Heart left ventricle (tissue), 16 donors: ENCODE results near the gene MYOF. TPM values are rescaled to one million over a fixed set of nuclear protein-coding genes. Genes with fewer than 3 reads are reported as not detected.
A peak's percentile ranks its signal among the peaks of the same experiment; 100 is the strongest.

Experiments used
- ATAC-seq, 4 donors: fragments of 200-7000 bp; cut with Tn5 transposase; one replicate each; pipeline ENCODE4 v1.9.1; 2020 to 2022; ENCODE audit warnings: moderate library complexity in 4 of 4, mild to moderate bottlenecking in 3 of 4, moderate number of reproducible peaks in 1 of 4
- DNase-seq, 5 donors: peaks; one replicate each; pipeline ENCODE4 v3.0.0-alpha.2; 2020
- H3K27ac ChIP-seq, 12 donors: fragments of 200-600 bp; sonication (generic) in 4 of 12; one replicate each; pipeline versions ENCODE4 v1.5.0 to v1.8.0; 2016 to 2022; ENCODE audit warnings: mild to moderate bottlenecking in 2 of 12
- H3K27me3 ChIP-seq, 9 donors: fragments of 200-600 bp; sonication (generic) in 2 of 9; one replicate each; pipeline versions ENCODE4 v1.5.1 to v1.8.0; 2016 to 2022; ENCODE audit warnings: mild to moderate bottlenecking in 3 of 9
- H3K36me3 ChIP-seq, 9 donors: fragments of 200-600 bp; sonication (generic) in 2 of 9; one replicate each; pipeline versions ENCODE4 v1.5.0 to v1.8.0; 2018 to 2022; ENCODE audit warnings: mild to moderate bottlenecking in 2 of 9
- H3K4me1 ChIP-seq, 12 donors: fragments of 200-600 bp; sonication (generic) in 4 of 12; one replicate each; pipeline versions ENCODE4 v1.5.0 to v1.8.0; 2016 to 2022; ENCODE audit warnings: mild to moderate bottlenecking in 3 of 12
- H3K4me3 ChIP-seq, 12 donors: fragments of 200-600 bp; sonication (generic) in 4 of 12; one replicate each; pipeline versions ENCODE4 v1.5.0 to v1.8.0; 2017 to 2022; ENCODE audit warnings: mild to moderate bottlenecking in 9 of 12, moderate library complexity in 4 of 12
- H3K9me3 ChIP-seq, 12 donors: fragments of 200-600 bp; sonication (generic) in 4 of 12; one replicate each; pipeline versions ENCODE4 v1.5.0 to v1.8.0; 2016 to 2022; ENCODE audit warnings: mild to moderate bottlenecking in 1 of 12
- POLR2A ChIP-seq, 2 donors: fragments of 450-650 bp; IDR thresholded peaks; one replicate each; pipeline ENCODE4 v1.6.1; 2017; ENCODE audit warnings: antibody characterized with exemption in 2 of 2, mild to moderate bottlenecking in 2 of 2, moderate library complexity in 2 of 2
- WGBS, 4 donors: extraction: QIAGEN DNeasy Blood & Tissue Kit in 2 of 4; methylation state at CpG; one replicate each; pipeline versions ENCODE4 v1.1.5 to v1.1.7; 2013 to 2018; 5-methylcytosine and 5-hydroxymethylcytosine counted together
- intact Hi-C, 10 donors: fragments of 100-400 bp; cut with DNase I; formaldehyde crosslinking; loops; one replicate each; pipeline versions ENCODE4 v1.11.1 to v1.14.2; 2022
- polyA plus RNA-seq, 2 donors: library from polyadenylated mRNA; stranded (reverse); fragments of 200-250 nt; gene quantifications; one replicate each; pipeline ENCODE4 v1.2.3, GENCODE V29; 2013
- total RNA-seq, 9 donors: library from RNA; depleted of rRNA in 2 of 9; stranded (reverse); fragments of >200 nt in 2 of 9; fragmentation: NEBNext Ultra II Directional in 3 of 9; extraction: Animal tissue kit (Norgen Biotek cat#: 25700) in 3 of 9; gene quantifications; one replicate each; pipeline versions ENCODE4 v1.1.0 to v1.2.4, GENCODE V29; 2016 to 2023
- TF ChIP-seq, protein P1 (sequence below), 12 donors: fragments of 200-600 bp; sonication (generic) in 4 of 12; IDR thresholded peaks; one replicate each; pipeline versions ENCODE4 v1.5.0 to v1.8.0; 2018 to 2022; ENCODE audit warnings: antibody characterized with exemption in 12 of 12, mild to moderate bottlenecking in 5 of 12
- donor health status: ischemic (EF 13 %, LVEDD 7.1; RV severe dilation, severe dysfunction).
- donor health status: healthy with polysubstance abuse.
- donor health status: DM: no; HTN: yes; CAD: no.
- donor health status: DM: no; HTN: no; CAD: no.
- donor health status: ischemic (EF 25% LVEDD 6.9; RV normal size, moderate dysfunction).
- donor health status: ischemic (EF 25% LVEDD 5.7; RV mildly dilated, moderate dysfunction).
- donor health status: healthy.
- donor health status: DM: yes; HTN: yes; CAD: no.
- donor health status: ischemic (EF 35%, LVEDD 5.7; RV mildly dilated, moderate dysfunction).
- donor health status: nonischemic (EF 11% LVEDD 7.7; RV severe dilation, severe dysfunction).
- donor health status: DM: yes; HTN: yes; CAD: no.
- donor health status: PGD.
- donor health status: ischemic (EF 29% LVEDD 5.4; RV normal size, mild dysfunction).
- donor health status: nonischemic (EF 23%, LVEDD 6.1; RV moderate dilation, normal function).

The MYOF gene
- total and polyA plus RNA-seq, 11 donors, result 13.2 to 64.5 (median 21.6) TPM

DNA sequence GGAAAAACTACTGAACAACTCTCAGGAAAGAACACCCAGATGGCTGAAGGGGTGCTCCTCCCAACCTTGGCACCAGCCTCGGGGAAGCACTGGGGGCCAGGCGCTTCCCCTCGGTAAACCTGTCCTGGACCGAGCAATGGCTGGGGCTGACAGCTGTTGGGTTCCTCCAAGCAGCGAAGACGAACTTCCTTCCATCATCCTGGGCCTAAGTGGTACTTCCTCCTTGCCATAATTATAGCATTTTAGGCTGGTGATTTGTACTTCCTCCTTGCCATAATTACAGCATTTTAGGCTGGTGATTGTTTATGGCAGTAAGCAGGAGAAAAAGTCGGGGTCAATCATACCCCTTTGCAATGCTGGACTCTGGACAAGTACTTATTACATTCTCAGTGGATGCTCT lies 69.3 kb downstream of the MYOF start:
- TF ChIP-seq, protein P1, sequence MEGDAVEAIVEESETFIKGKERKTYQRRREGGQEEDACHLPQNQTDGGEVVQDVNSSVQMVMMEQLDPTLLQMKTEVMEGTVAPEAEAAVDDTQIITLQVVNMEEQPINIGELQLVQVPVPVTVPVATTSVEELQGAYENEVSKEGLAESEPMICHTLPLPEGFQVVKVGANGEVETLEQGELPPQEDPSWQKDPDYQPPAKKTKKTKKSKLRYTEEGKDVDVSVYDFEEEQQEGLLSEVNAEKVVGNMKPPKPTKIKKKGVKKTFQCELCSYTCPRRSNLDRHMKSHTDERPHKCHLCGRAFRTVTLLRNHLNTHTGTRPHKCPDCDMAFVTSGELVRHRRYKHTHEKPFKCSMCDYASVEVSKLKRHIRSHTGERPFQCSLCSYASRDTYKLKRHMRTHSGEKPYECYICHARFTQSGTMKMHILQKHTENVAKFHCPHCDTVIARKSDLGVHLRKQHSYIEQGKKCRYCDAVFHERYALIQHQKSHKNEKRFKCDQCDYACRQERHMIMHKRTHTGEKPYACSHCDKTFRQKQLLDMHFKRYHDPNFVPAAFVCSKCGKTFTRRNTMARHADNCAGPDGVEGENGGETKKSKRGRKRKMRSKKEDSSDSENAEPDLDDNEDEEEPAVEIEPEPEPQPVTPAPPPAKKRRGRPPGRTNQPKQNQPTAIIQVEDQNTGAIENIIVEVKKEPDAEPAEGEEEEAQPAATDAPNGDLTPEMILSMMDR (IDR thresholded peaks at IDR 0.05), result no peak
- no peak for TF ChIP-seq POLR2A (IDR thresholded peaks at IDR 0.05)
- Histone ChIP-seq H3K4me1 (peaks cover 0 to 41% (median 15%) of the 10 kb centered on the region in 12 donors), H3K27me3 (no peaks in the 10 kb centered on the region), H3K27ac (peak overlapping the region in 9 of 12 donors; percentile 2 to 86 (median 26)), H3K9me3 (no peaks in the 10 kb centered on the region), H3K36me3 (peaks cover 0 to 24% (median 11%) of the 10 kb centered on the region in 9 donors), H3K4me3 (no peak overlapping the region)
- ATAC-seq, result no peak
- WGBS, 4 donors, result 40 to 71% (median 53%) methylated on average over 7 of the region's 7 CpGs
- intact Hi-C loops, result no loop called here
- DNase-seq, result no peak

DNA sequence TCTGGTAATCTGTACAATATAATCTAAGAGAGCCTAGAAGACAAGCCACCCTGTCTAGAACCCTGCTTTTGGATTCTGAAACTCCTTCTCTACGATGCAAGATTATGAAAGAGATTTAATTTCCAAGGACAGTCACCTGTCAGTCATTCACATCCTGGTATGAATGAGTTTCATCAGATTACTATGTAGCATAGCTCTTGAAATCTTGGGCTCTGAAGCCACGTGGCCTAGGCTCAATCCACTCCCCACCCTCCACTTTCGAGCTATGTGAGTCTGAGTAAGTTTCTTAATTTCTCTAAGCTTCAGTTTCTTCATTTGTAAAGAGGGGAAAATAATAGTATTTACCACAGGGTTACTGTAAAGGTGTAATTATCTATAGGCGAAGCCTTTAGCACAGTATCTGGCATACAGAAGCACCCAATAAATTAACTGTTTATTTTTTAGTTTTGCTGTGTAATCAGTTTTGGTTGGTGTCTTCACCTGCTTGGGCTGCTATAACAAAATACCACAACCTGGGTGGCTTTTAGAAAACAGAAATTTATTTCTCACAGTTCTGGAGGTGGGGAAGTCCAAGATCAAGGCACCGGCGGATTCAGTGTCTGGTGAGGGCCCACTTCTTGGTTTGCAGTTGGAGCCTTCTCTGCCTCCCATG lies 71.3 kb downstream of the MYOF start:
- no peak for ATAC-seq
- peaks cover 0 to 30% (median 13%) of the 10 kb centered on the region in 12 donors for H3K4me1 ChIP-seq
- no peak for TF ChIP-seq POLR2A (IDR thresholded peaks at IDR 0.05)
- TF ChIP-seq, protein P1 (IDR thresholded peaks at IDR 0.05), result no peak

DNA sequence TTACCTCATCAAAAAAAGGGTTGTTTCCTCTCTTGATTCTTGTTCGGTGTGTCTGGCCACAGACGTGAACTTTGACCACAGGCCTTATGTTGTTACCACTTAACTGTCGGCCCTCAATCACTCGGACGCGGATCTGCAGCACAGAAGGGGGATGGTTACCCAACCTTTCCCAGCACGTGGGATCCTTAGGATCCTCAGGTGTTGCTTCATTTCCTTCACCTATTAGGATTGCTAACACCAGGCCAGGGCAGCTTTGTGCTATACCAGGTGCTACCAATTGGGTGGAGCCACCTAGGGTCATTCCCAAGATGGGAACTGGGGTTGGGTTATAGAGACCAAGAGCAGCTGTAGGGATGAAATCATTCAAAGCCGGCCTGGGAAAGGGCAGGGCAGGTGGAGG lies 73.4 kb downstream of the MYOF start:
- Histone ChIP-seq H3K4me1 (peaks cover 0 to 29% (median 10%) of the 10 kb centered on the region in 12 donors), H3K27me3 (no peaks in the 10 kb centered on the region), H3K4me3 (no peak overlapping the region), H3K9me3 (no peaks in the 10 kb centered on the region), H3K36me3 (peaks cover 0 to 42% (median 20%) of the 10 kb centered on the region in 9 donors), H3K27ac (no peak overlapping the region)
- WGBS, 4 donors, result 87 to 90% (median 89%) methylated on average over 8 of the region's 8 CpGs
- intact Hi-C loops, result no loop called here
- ATAC-seq (no peak), DNase-seq (no peak)
- TF ChIP-seq POLR2A (IDR thresholded peaks at IDR 0.05), result no peak
- TF ChIP-seq, protein P1 (IDR thresholded peaks at IDR 0.05), result no peak

More for the DNA sequence above, 71.3 kb downstream of the MYOF start:
- no peak for DNase-seq
- H3K27me3 ChIP-seq, result no peaks in the 10 kb centered on the region
- intact Hi-C loops, result no loop called here
- no peak overlapping the region for H3K27ac ChIP-seq
- no peak overlapping the region for H3K4me3 ChIP-seq
- WGBS, 4 donors, result 79 to 95% (median 87%) methylated on average over 6 of the region's 6 CpGs
- peaks cover 0 to 26% (median 14%) of the 10 kb centered on the region in 9 donors for H3K36me3 ChIP-seq
- H3K9me3 ChIP-seq, result no peaks in the 10 kb centered on the region

DNA sequence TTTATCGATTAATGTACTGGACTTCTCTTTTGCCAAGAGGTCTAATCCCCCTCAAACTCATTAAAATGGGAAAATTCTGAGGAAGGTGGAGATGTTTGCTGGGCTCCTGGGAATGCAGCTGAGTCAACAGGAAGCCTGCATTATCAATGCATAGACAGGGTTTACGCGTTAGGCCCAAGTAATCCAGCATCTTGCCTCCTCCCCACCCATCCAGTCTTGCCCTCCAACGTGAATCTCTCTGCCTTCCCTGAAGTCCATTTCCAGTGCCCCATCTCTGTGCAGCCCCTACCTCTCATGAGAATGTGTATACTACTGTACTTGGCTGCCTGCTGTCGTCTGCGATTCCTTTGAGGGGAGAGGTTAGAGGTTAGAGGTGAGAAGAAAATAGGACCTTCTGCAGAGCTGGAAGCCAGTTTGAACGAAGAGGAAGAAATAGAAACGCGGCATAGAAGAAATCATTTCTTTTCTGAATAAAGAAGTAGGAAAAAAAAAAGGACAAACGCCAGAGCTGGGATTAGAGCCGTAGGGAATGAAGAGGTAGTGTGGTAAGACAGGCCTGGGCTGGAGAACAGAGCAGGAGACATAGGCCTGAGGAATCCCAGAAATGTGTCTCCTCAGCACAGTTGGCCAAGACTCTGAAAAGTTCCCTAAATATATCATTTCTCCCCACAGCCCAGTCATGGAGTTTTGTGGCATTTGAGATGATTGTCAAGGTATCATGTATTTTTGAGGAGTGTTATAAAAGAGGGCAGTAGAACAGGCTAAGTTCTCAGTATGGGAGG lies 75.6 kb downstream of the MYOF start:
- 70 to 86% (median 74%) methylated on average over 11 of the region's 11 CpGs for WGBS, 4 donors
- H3K9me3 ChIP-seq, result no peaks in the 10 kb centered on the region
- no peak for ATAC-seq
- peak overlapping the region in 2 of 12 donors; percentile 28 to 44 for H3K27ac ChIP-seq
- peaks cover 0 to 22% (median 4%) of the 10 kb centered on the region in 12 donors for H3K4me1 ChIP-seq
- intact Hi-C loops, result no loop called here
- no peak for TF ChIP-seq POLR2A (IDR thresholded peaks at IDR 0.05)
- TF ChIP-seq, protein P1 (IDR thresholded peaks at IDR 0.05), result no peak
- DNase-seq, result no peak
- no peaks in the 10 kb centered on the region for H3K27me3 ChIP-seq
- H3K36me3 ChIP-seq, result peaks cover 0 to 62% (median 31%) of the 10 kb centered on the region in 9 donors
- no peak overlapping the region for H3K4me3 ChIP-seq
